ENCODE data around the gene NSD1.
"Not testable (repeated sequence)": the region's sequence is repeated elsewhere in the genome, so short reads cannot be mapped to it uniquely, and the experiment has no call there.

NSD1 gene

GRCh38 chr5:177130211-177131018, 3.2 kb upstream of the NSD1 start:
- DNase-seq (ENCODE audit: low read depth): no peak

- no peak for DNase-seq (ENCODE audit: low read depth)
Measured at GRCh38 chr5:177131019-177131320, 2.6 kb upstream of the NSD1 start.

GRCh38 chr5:177131352-177132135, 2.0 kb upstream of the NSD1 start:
- no peak for DNase-seq (ENCODE audit: low read depth)

DNA sequence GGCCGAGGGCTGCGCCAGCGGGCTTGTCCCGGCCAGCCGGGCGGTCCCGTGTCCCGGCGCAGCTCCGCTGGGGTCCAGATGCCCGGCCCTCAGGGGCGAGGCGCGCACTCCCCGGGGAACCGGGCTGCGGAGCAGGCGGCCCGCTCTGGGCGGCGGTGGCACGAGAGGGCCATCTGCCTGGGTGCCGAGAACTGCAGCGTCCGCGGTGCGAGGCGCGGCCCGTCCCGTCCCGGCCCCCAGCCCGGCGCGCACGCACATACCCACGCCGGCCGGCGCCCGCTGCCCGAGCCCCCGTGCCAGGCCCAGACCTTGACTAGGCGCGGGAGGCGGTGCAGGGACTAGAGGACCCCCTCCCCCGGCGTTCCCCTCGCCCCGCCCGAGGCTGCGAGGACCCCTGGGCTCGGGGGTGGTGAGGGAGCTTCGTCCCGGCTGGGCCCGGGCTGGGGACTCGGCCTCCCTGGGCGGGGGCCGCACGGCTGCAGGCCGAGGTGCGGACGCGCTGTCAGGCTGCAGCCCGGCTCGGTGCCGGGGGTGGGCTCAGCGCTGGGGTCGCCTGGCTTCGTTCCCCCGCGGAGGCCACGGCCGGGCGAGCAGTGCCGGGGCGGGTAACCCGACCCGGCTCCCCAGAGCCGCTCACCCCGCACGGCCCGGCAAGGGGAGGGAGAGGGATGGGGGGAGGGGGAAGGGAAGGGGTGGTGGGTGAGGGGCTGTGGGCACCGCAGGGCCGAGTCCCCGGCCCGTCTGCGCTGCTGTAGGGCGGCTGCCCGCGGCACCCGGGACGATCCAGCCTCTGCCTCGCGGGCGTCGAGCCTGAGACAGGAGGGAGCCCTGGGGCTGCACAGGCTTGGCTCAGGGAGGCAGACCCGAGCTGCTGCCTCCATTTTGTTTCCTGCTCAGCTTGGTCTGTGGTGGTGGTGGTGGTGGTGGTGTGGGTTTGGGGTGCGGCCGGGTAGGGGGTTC, 1.2 kb upstream of the NSD1 start:
- peak; percentile 18 for DNase-seq (ENCODE audit: low read depth)

DNA sequence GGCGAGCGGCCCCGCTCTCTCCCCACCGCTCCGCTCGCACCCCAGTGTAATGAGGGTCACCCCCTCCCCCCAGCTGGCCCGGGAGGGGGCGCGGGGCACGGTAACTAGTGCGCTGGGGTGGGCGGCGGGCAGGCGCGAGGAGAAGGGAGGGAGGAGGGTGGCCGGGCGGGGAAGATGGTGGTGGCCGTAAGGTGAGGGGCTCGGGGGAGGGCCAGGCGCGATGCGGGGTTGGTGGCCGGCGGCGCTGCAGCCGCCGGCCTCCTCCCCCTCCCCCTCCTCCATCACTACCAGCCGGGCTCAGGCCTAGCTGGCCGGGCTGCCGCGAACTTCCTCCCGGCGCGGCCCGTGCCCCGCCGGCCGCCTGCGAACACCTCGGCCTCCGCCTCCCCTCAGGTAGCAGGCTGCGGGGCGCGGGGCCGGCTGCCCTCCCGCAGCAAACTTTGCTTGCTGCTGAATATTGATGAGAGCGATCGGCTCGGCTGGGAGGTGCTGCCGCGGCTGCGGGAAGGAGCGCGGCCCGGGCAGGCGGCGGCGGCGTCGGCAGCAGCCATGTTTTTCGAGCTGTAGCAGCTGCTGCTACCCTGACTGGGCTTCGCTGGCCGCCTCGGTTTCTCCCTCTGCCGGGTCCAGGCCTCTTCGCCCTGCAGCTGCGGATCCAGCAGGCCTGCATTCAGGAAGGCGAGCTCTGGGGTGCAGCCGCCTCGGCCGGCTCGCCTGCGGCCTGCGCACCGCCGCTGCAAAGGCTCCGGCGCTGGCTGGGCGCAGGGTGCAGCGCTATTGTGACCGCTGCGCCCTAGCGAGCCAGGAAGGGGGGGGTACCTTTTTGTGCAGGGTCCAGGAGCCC, 502 bp downstream of the NSD1 start:
- DNase-seq (ENCODE audit: low read depth): peak; percentile 21

GRCh38 chr5:177134697-177135225, 1.2 kb downstream of the NSD1 start:
- DNase-seq (ENCODE audit: low read depth): no peak

DNA sequence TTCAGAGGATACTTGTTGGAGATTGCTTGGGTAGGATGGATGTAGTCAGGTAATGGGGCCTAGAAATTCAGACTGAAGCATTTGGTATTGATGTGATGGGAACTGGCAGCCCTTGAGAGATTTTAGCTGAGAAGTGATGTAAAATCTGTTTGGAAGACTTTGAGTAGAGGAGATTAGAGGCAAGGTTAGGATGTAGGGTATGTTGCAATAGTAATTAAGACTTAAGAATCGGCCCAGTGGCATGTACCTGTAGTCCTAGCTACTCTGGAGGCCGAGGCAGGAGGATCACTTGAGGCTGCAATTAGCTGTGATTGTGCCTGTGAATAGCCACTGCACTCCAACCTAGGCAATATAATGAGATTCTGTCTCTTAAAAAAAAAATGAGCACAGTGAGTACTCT, 6.7 kb downstream of the NSD1 start:
- no peak for DNase-seq (ENCODE audit: low read depth)

- DNase-seq (ENCODE audit: low read depth): no peak
Measured at GRCh38 chr5:177141496-177141895, 7.9 kb downstream of the NSD1 start.

GRCh38 chr5:177142098-177142611, 8.6 kb downstream of the NSD1 start:
- DNase-seq (ENCODE audit: low read depth): no peak

DNA sequence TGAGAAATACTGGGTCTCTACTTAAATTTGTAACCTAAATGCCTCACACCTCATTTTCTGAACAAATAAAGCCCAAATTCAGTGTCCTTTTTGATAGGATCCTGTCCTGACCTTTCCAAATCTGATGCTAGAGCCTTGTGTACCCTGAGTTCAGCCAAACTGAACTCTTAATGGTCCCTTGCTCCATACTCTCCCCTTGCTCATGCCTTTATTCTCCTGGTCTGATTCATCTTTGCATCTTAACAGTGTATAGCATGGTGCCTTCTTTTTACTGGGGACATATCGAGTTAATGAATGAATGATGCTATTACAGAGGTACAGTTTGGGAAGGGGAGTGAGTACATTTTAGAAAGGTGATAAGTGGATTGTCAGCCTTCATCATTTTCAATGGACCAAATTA, 9.2 kb downstream of the NSD1 start:
- DNase-seq (ENCODE audit: low read depth): no peak

- no peak for DNase-seq (ENCODE audit: low read depth)
Measured at GRCh38 chr5:177146891-177147638, 13.5 kb downstream of the NSD1 start.

- not testable (repeated sequence) for DNase-seq (ENCODE audit: low read depth)
Measured at GRCh38 chr5:177150061-177150460, 16.5 kb downstream of the NSD1 start.

DNA sequence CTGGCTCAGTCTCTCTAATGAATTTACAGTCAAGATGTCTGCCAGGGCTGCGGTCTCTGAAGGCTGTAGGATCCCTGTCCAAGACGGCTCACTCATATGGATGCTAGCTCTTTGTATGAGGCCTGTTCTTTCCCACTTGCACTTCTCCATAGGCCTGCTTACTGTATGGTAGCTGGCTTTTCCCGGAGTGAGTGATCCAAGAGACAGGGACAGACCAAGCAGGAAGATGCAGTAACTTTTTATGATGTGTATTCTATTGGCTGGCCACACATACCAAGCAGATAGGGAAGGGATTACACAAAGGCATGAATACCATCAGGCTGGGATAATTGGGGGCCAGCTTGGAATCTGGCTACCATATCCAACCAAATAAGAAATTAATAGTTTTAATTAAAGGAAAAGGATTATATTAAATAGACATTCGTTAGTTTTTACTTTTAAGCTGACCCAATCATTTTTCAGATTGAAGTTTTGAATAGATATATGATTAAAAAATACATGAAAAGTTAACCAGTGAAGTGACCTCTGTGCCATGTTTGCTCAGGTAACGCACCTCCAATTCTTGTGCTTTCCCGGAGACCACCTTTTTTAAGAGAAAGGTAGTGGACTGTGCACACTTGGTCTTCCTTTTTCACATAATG, 20.6 kb downstream of the NSD1 start:
- no peak for DNase-seq (ENCODE audit: low read depth)

DNA sequence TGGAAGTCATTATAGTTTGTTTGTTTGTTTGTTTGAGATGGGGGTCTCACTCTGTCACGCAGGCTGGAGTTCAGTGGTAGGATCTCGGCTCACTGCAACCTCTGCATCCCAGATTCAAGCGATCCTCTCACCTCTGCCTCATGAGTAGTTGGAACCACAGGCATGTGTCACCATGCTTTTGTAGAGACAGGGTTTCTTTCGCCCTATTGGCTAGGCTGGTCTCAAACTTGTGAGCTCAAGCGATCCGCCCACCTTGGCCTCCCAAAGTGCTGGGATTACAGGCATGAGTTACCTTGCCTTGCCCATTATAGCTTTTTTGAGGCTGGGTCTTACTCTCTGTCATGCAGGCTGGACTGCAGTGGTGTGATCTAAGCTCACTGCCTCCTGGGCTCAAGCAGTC, 28.8 kb downstream of the NSD1 start:
- no peak for DNase-seq (ENCODE audit: low read depth)

GRCh38 chr5:177163500-177163899, 29.9 kb downstream of the NSD1 start:
- DNase-seq (ENCODE audit: low read depth): no peak

- no peak for DNase-seq (ENCODE audit: low read depth)
Measured at GRCh38 chr5:177169271-177169670, 35.7 kb downstream of the NSD1 start.

- no peak for DNase-seq (ENCODE audit: low read depth)
Measured at GRCh38 chr5:177171961-177172360, 38.4 kb downstream of the NSD1 start.

DNA sequence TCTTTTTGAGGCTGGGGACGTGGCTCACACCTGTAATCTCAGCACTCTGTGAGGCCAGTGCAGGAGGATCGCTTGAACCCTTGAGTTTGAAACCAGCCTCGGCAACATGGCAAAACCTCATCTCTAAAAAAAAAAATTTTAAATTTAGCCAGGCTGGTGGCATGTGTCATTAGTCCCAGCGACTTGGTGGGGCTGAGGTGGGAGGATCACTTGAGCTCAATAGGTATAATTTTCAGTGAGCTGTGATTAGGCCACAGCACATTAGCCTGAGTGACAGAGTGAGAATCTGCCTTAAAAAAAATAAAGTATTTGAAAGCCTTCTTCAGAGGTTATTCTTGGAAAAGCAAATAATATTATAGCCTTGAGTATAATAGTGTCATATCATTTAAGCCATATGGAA, 41.8 kb downstream of the NSD1 start:
- no peak for DNase-seq (ENCODE audit: low read depth)

GRCh38 chr5:177176175-177176711, 42.7 kb downstream of the NSD1 start:
- DNase-seq (ENCODE audit: low read depth): no peak
